GM12874 (cell line): Measurements from ENCODE around the gene H2BW2.

ENCODE experiments used
- TF ChIP-seq, protein P1 (sequence below): IDR thresholded peaks from 2 replicates; pipeline ENCODE4 v1.5.1; 2011; ENCODE audit warnings: low read depth, mild to moderate bottlenecking, control low read depth, low read length, moderate library complexity; ENCODE audit not compliant: insufficient read depth

The H2BW2 gene

DNA sequence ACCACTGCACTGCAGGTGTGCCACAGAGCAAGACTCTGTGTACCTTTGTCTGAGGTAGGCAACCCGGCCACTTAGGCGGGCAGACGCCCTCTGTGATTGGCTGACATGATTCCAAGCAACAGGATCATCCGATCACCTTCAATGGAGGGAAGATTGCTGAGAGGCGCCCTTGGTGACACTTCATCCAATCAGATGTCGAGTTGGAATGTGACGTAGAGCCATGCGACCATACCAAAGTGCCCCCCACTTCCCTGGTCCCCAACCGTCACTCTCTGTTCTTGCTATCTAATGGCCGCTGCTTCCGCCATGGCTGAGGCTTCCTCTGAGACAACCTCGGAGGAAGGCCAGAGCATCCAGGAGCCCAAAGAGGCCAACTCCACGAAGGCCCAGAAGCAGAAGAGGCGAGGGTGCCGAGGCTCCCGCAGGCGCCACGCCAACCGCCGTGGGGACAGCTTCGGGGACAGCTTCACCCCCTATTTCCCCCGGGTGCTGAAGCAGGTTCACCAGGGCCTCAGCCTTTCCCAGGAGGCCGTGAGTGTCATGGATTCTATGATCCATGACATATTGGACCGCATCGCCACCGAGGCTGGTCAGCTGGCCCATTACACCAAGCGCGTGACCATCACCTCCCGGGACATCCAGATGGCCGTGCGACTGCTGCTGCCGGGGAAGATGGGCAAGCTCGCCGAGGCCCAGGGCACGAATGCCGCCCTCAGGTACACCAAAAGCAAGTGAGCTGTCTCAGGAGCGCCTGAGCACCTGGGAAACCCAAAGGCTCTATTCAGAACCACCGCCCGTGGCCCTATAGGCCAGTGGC, at the start of gene H2BW2:
Gene H2BW2, plus strand, starts transcription at position 268 of the 817 bp plus-strand sequence. Its CDS starts 39 bp downstream, at position 307.
- TF ChIP-seq, protein P1, sequence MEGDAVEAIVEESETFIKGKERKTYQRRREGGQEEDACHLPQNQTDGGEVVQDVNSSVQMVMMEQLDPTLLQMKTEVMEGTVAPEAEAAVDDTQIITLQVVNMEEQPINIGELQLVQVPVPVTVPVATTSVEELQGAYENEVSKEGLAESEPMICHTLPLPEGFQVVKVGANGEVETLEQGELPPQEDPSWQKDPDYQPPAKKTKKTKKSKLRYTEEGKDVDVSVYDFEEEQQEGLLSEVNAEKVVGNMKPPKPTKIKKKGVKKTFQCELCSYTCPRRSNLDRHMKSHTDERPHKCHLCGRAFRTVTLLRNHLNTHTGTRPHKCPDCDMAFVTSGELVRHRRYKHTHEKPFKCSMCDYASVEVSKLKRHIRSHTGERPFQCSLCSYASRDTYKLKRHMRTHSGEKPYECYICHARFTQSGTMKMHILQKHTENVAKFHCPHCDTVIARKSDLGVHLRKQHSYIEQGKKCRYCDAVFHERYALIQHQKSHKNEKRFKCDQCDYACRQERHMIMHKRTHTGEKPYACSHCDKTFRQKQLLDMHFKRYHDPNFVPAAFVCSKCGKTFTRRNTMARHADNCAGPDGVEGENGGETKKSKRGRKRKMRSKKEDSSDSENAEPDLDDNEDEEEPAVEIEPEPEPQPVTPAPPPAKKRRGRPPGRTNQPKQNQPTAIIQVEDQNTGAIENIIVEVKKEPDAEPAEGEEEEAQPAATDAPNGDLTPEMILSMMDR: no peak

DNA sequence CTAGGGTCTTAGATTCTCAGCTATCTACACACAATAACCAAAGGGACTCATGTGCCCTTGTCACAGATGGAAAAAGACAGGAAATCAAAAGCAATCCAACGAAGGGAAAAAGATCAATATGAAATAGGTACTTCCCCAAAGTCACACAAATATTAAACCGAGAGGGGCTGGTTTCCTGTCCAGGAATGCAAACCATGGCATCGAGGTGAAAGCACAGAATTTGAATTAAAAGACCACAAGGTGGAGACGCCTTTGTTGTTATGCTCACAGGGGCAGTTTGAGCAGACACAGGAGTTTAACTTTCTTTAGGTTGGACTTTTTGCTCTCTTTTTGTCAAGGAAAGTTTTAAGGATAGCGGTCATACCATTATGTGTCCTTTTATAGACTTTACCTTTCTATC, 40.5 kb upstream of the H2BW2 start:
- TF ChIP-seq, protein P1: no peak

- TF ChIP-seq, protein P1: no peak
Measured at GRCh38 chrX:104008831-104009230, 30.9 kb upstream of the H2BW2 start.

DNA sequence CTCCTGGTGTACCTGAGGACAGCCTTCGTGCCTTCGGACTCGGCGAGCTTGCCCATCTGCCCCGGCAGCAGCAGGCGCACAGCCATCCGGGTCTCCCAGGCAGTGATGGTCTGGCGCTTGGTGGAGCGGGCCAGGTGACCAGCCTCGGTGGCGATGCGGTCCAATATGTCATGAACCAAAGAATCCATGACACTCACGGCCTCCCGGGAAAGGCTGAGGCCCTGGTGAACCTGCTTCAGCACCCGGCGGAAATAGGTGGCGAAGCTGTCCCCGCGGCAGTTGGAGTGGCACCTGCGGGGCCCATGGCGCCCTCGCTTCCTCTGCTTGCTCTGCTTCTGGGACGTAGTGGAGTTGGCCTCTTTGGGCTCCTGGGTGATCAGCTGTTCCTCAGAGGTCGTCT, 26.6 kb upstream of the H2BW2 start:
- TF ChIP-seq, protein P1: no peak

DNA sequence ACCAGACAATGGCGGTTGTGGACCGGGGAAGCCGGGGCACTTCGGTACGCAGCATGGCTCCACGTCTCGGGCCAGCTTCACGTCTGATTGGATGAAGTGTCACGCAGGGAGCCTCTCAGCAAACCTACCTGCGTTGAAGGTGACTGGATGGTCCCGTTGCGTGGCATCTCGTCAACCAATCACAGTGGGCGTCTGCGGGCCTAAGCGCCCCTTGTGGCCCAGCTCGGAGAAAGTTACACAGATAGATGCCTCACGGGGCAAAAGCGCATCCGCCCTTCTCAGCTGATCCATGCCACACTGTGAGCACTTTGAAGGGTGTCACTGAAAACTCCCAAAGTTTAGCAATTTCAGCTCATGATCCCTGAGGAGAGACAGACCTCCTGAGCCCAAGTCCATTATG, 26.1 kb upstream of the H2BW2 start, which contains the start of gene H2BW1:
Gene H2BW1, minus strand, starts transcription at position 103 of the 400 bp plus-strand sequence. CDS start 132 bp downstream, outside the sequence.
- TF ChIP-seq, protein P1: no peak

GRCh38 chrX:104018126-104018525, 21.6 kb upstream of the H2BW2 start:
- TF ChIP-seq, protein P1: no peak

- TF ChIP-seq, protein P1: no peak
Measured at GRCh38 chrX:104041003-104041402, 1.2 kb downstream of the H2BW2 start.
